MM.1S (cell line): ENCODE results near the gene NOC4L.

Experiments
- CTCF ChIP-seq: fragments of 300-600 bp; sonication (generic); IDR thresholded peaks from 2 replicates; pipeline ENCODE4 v1.5.1; 2016; ENCODE audit warnings: antibody characterized with exemption, low read length, mixed read lengths
- EZH2 ChIP-seq: fragments of 300-600 bp; sonication (generic); optimal IDR thresholded peaks from 2 replicates; pipeline ENCODE3; 2017; ENCODE audit warnings: low read depth, mild to moderate bottlenecking, antibody characterized with exemption, low read length, mixed read lengths

GRCh38 chr12:132174839-132175490, 30.7 kb downstream of the NOC4L start:
- TF ChIP-seq CTCF (no peak), EZH2 (no peak)
